Uterus (tissue), 4 donors: ENCODE results near the gene TANGO6. TPM values are rescaled to one million over a fixed set of nuclear protein-coding genes. Genes with fewer than 3 reads are reported as not detected.

Experiments
- DNase-seq, 2 donors: peaks; one replicate each; pipeline ENCODE4 v3.0.0-alpha.2; 2019 to 2020
- H3K27ac ChIP-seq, 2 donors: fragments of 200-600 bp; sonication (generic); 1 replicate in 1 of 2; 2 replicates in 1 of 2; pipeline ENCODE4 v1.5.1; 2016 to 2018
- H3K27me3 ChIP-seq, 2 donors: fragments of 200-600 bp; sonication (generic); one replicate each; pipeline ENCODE4 v1.5.1; 2018 to 2019; ENCODE audit warnings: control low read depth in 1 of 2
- H3K36me3 ChIP-seq, 2 donors: fragments of 200-600 bp; sonication (generic); one replicate each; pipeline ENCODE4 v1.5.1; 2019; ENCODE audit warnings: control low read depth in 1 of 2
- H3K4me1 ChIP-seq, 2 donors: fragments of 200-600 bp; sonication (generic); one replicate each; pipeline ENCODE4 v1.5.1; 2018 to 2019; ENCODE audit warnings: control low read depth in 1 of 2
- H3K4me3 ChIP-seq, 2 donors: fragments of 200-600 bp; sonication (generic); 1 replicate in 1 of 2; 2 replicates in 1 of 2; pipeline ENCODE4 v1.5.1; 2018 to 2019; ENCODE audit warnings: mild to moderate bottlenecking in 1 of 2
- H3K9me3 ChIP-seq, 2 donors: fragments of 200-600 bp; sonication (generic); one replicate each; pipeline ENCODE4 v1.5.1; 2019; ENCODE audit warnings: control low read depth in 1 of 2
- POLR2A ChIP-seq, 2 donors: fragments of 450-650 bp; IDR thresholded peaks; one replicate each; pipeline ENCODE4 v1.6.1; 2016; ENCODE audit warnings: antibody characterized with exemption in 2 of 2, mild to moderate bottlenecking in 1 of 2, moderate library complexity in 1 of 2
- intact Hi-C: fragments of 100-400 bp; cut with DNase I; formaldehyde crosslinking; loops from one replicate; pipeline ENCODE4 v1.15.1; 2023; ENCODE audit warnings: low total_unique reads
- total RNA-seq, 4 donors: library from RNA; depleted of rRNA in 3 of 4; stranded (reverse); fragments of >200 nt in 3 of 4; gene quantifications; one replicate each; pipeline versions ENCODE4 v1.1.0 to v1.2.4, GENCODE V29; 2014 to 2023
- TF ChIP-seq, protein P1 (sequence below), 4 experiments: fragments of 200-600 bp in 2 of 4; fragments of 450-650 bp in 2 of 4; sonication (generic) in 2 of 4; IDR thresholded peaks; one replicate each; pipeline ENCODE4 v1.5.1; 2016 to 2019; ENCODE audit warnings: antibody characterized with exemption in 4 of 4, mild to moderate bottlenecking in 2 of 4, moderate library complexity in 1 of 4
- donor health status: DM: yes; HTN: yes; CAD: no.

TANGO6 gene
- total RNA-seq, 4 donors from 2014 or later, result 21.5 to 44.9 (median 37.5) TPM

DNA sequence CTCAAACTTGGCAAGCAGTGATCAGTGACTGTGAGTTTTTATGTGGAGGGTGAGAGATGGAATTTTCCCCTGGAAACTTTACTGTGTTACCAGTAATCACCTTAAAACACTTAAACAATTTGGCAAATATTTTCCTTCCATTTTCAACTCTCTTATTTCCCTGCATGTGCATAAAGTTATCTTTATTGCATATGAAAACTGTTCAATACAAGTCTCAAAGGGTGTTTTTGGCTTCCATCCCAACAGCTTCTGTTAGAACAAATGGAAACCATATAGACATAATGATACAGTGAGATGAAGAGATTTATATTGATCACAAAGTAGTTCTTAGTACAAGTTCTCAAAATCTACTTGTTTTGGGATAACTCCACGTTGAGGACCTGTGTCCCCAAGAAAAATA is 36.4 kb upstream of the TANGO6 start:
- no peaks in the 10 kb centered on the region for H3K4me1 ChIP-seq
- no peak overlapping the region for H3K27ac ChIP-seq
- no peak for DNase-seq
- no peak overlapping the region for H3K4me3 ChIP-seq
- no peaks in the 10 kb centered on the region for H3K27me3 ChIP-seq
- H3K36me3 ChIP-seq, result no peaks in the 10 kb centered on the region
- intact Hi-C loops, result no loop called here
- TF ChIP-seq POLR2A (IDR thresholded peaks at IDR 0.05), result no peak
- TF ChIP-seq, protein P1, sequence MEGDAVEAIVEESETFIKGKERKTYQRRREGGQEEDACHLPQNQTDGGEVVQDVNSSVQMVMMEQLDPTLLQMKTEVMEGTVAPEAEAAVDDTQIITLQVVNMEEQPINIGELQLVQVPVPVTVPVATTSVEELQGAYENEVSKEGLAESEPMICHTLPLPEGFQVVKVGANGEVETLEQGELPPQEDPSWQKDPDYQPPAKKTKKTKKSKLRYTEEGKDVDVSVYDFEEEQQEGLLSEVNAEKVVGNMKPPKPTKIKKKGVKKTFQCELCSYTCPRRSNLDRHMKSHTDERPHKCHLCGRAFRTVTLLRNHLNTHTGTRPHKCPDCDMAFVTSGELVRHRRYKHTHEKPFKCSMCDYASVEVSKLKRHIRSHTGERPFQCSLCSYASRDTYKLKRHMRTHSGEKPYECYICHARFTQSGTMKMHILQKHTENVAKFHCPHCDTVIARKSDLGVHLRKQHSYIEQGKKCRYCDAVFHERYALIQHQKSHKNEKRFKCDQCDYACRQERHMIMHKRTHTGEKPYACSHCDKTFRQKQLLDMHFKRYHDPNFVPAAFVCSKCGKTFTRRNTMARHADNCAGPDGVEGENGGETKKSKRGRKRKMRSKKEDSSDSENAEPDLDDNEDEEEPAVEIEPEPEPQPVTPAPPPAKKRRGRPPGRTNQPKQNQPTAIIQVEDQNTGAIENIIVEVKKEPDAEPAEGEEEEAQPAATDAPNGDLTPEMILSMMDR (IDR thresholded peaks at IDR 0.05), result no peak
- no peaks in the 10 kb centered on the region for H3K9me3 ChIP-seq

DNA sequence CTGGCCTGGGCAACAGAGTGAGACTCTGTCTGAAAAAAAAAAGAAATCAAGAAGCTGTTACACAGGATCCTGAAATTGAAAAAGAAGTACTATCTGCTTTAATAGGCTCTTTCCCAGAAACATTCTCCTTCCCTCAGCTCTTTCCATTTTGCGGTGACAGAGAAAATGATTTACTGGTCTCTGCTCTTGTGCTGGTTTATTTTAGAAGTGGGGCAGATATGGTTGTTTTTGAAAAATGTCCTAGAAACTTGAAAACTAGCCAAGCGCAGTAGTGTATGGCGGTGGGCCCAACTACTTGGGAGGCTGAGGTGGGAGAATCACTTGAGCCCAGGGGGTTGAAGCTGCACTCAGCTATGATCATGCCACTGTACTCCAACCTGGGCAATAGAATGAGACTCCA is 28.8 kb upstream of the TANGO6 start:
- no peaks in the 10 kb centered on the region for H3K9me3 ChIP-seq
- H3K36me3 ChIP-seq, result no peaks in the 10 kb centered on the region
- no peak for DNase-seq
- no peak overlapping the region for H3K27ac ChIP-seq
- H3K27me3 ChIP-seq, result no peaks in the 10 kb centered on the region
- TF ChIP-seq POLR2A (IDR thresholded peaks at IDR 0.05), result no peak
- TF ChIP-seq, protein P1 (IDR thresholded peaks at IDR 0.05), result no peak
- intact Hi-C loops, result no loop called here
- no peak overlapping the region for H3K4me3 ChIP-seq
- no peaks in the 10 kb centered on the region for H3K4me1 ChIP-seq

DNA sequence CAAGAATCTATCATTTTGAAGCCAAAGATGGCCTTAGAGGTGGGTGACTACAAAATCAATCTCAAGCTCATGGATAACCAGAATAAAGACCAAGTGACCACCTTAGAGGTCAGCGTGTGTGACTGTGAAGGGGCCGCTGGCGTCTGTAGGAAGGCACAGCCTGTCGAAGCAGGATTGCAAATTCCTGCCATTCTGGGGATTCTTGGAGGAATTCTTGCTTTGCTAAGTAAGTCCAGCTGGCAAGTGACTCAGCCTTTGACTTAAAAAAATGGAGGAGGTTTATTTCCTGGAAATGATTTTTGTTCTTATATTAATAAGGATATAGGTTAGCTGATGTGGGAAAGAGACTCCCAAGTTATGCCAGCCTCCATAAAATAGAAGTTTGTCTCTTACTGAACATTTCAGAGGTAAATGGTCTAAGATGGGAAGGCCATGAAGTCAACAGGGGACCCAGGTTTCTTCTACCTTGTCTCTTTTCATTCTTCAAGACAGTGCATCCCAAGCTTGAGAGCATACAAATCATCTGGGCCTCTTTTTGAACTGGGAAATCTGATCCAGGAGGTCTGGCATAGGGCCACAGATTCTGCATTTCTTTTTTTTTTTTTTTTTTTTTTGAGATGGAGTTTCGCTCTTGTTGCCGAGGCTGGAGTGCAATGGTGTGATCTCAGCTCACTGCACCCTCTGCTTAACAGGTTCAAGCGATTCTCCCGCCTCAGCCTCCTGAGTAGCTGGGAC is 19.8 kb upstream of the TANGO6 start:
- Histone ChIP-seq H3K27ac (no peak overlapping the region), H3K27me3 (no peaks in the 10 kb centered on the region), H3K9me3 (no peaks in the 10 kb centered on the region), H3K4me3 (no peak overlapping the region), H3K36me3 (no peaks in the 10 kb centered on the region), H3K4me1 (no peaks in the 10 kb centered on the region)
- intact Hi-C loops, result no loop called here
- TF ChIP-seq, protein P1 (IDR thresholded peaks at IDR 0.05), result no peak
- DNase-seq, result no peak

GRCh38 chr16:68825427-68825826 is 17.9 kb upstream of the TANGO6 start:
- no peaks in the 10 kb centered on the region for H3K4me1 ChIP-seq
- H3K9me3 ChIP-seq, result no peaks in the 10 kb centered on the region
- TF ChIP-seq POLR2A (IDR thresholded peaks at IDR 0.05), result no peak
- TF ChIP-seq, protein P1 (IDR thresholded peaks at IDR 0.05), result no peak
- intact Hi-C loops, result no loop called here
- no peak overlapping the region for H3K4me3 ChIP-seq
- no peaks in the 10 kb centered on the region for H3K27me3 ChIP-seq
- H3K36me3 ChIP-seq, result no peaks in the 10 kb centered on the region
- DNase-seq, result no peak
- H3K27ac ChIP-seq, result no peak overlapping the region

DNA sequence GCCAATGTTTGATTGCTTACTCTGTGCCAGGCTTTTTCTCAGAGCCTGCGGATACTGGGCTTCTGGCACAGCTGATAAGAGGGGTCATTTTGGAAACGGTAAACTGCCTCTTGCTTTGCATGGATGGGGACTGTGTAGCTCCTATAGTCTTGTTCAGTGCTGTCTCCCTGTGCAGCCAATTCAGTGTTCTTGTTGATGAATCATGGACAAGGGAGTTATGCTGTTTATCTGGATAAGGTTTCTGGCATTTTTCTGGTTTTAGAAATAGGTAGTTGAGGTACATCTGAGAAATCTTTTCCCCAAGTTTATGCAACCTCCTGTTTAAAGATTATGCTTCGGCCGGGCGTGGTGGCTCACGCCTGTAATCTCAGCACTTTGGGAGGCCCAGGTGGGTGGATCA is 16.7 kb upstream of the TANGO6 start:
- Histone ChIP-seq H3K4me1 (no peaks in the 10 kb centered on the region), H3K4me3 (no peak overlapping the region), H3K27me3 (no peaks in the 10 kb centered on the region), H3K27ac (no peak overlapping the region), H3K9me3 (no peaks in the 10 kb centered on the region), H3K36me3 (no peaks in the 10 kb centered on the region)
- intact Hi-C loops, result no loop called here
- TF ChIP-seq, protein P1 (IDR thresholded peaks at IDR 0.05), result no peak
- TF ChIP-seq POLR2A (IDR thresholded peaks at IDR 0.05), result no peak
- no peak for DNase-seq
